Activated T-cell treated with anti-CD3 and anti-CD28 coated beads for 1 hour (primary cell): ENCODE results near the gene PTPN2.

ENCODE experiments used
- DNase-seq: peaks from one replicate; pipeline ENCODE4 v3.0.0-alpha.2; 2020; ENCODE audit warnings: low read depth

The PTPN2 gene

GRCh38 chr18:12745095-12745795, 138.8 kb downstream of the PTPN2 start:
- no peak for DNase-seq

- DNase-seq: no peak
Observed at GRCh38 chr18:12744103-12744502, 139.9 kb downstream of the PTPN2 start.

- no peak for DNase-seq
Observed at GRCh38 chr18:12742453-12742852, 141.6 kb downstream of the PTPN2 start.
